ENCODE measurements around the gene PDE7B. TPM values are rescaled to one million over a fixed set of nuclear protein-coding genes. Genes with fewer than 3 reads are reported as not detected.

PDE7B gene
- total and polyA plus RNA-seq, 4 donors: 0.26 to 3.7 (median 1.8) TPM

- no peak overlapping the region for H3K9ac ChIP-seq (ENCODE audit: insufficient read depth in 1 of 2, low read length in 2 of 2)
- H3K36me3 ChIP-seq (ENCODE audit: control insufficient read depth in 4 of 4, insufficient read depth in 4 of 4, low read length in 4 of 4): no peaks in the 10 kb centered on the region
- no peaks in the 10 kb centered on the region for H3K4me1 ChIP-seq (ENCODE audit: control insufficient read depth in 5 of 5, insufficient read depth in 5 of 5, low read length in 5 of 5)
- TF ChIP-seq, protein P1, sequence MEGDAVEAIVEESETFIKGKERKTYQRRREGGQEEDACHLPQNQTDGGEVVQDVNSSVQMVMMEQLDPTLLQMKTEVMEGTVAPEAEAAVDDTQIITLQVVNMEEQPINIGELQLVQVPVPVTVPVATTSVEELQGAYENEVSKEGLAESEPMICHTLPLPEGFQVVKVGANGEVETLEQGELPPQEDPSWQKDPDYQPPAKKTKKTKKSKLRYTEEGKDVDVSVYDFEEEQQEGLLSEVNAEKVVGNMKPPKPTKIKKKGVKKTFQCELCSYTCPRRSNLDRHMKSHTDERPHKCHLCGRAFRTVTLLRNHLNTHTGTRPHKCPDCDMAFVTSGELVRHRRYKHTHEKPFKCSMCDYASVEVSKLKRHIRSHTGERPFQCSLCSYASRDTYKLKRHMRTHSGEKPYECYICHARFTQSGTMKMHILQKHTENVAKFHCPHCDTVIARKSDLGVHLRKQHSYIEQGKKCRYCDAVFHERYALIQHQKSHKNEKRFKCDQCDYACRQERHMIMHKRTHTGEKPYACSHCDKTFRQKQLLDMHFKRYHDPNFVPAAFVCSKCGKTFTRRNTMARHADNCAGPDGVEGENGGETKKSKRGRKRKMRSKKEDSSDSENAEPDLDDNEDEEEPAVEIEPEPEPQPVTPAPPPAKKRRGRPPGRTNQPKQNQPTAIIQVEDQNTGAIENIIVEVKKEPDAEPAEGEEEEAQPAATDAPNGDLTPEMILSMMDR (IDR thresholded peaks at IDR 0.05; ENCODE audit: control extremely low read depth, extremely low read depth): no peak
- H3K27me3 ChIP-seq (ENCODE audit: control insufficient read depth in 3 of 3, insufficient read depth in 3 of 3, low read length in 2 of 3): no peaks in the 10 kb centered on the region
- DNase-seq (no peak), ATAC-seq (ENCODE audit: insufficient read depth, low FRiP score) (no peak)
- H3K4me3 ChIP-seq: no peak overlapping the region
- H3K9me3 ChIP-seq (ENCODE audit: control insufficient read depth in 4 of 4, insufficient read depth in 3 of 4, low read length in 3 of 4): no peaks in the 10 kb centered on the region
- WGBS, 2 donors: 94% methylated on average over 5 of the region's 5 CpGs
- H3K27ac ChIP-seq (ENCODE audit: low read depth in 1 of 2, low read length in 1 of 2): no peak overlapping the region
Measured at GRCh38 chr6:136244061-136244616, 392.6 kb downstream of the PDE7B start.

Data from lung (tissue), 12 donors.